Calu3 (cell line): ENCODE data around the gene PPP1R14B. TPM values are rescaled to one million over a fixed set of nuclear protein-coding genes. Genes with fewer than 3 reads are reported as not detected.
A peak's percentile ranks its signal among the peaks of the same experiment; 100 is the strongest.

Experiments used
- BruUV-seq: library from RNA; stranded (reverse); fragments of 400-500 nt; replicated peaks from 2 replicates; lab custom pipeline; 2021; lab: Mats Ljungman, UMichigan
- CTCF ChIA-PET: fragments of 300-600 bp; sonication (Branson Sonifier 250); formaldehyde crosslinking; loops from one replicate; lab custom pipeline; 2022; ENCODE audit warnings: antibody characterized with exemption; lab: Charles Lee
- DNase-seq: peaks from one replicate; pipeline ENCODE4 v3.0.0; 2022
- H3K27ac Mint-ChIP-seq: one replicate; pipeline ENCODE4 v1.8.0; 2022; ENCODE audit warnings: mixed read lengths; ENCODE audit not compliant: unreplicated experiment
- H3K27me3 Mint-ChIP-seq: one replicate; pipeline ENCODE4 v1.8.0; 2022; ENCODE audit warnings: mixed read lengths; ENCODE audit not compliant: unreplicated experiment
- H3K36me3 Mint-ChIP-seq: one replicate; pipeline ENCODE4 v1.8.0; 2022; ENCODE audit warnings: mild to moderate bottlenecking, moderate library complexity, mixed read lengths; ENCODE audit not compliant: insufficient read depth, unreplicated experiment
- H3K4me1 Mint-ChIP-seq: one replicate; pipeline ENCODE4 v1.8.0; 2022; ENCODE audit warnings: mild to moderate bottlenecking, low read depth, mixed read lengths; ENCODE audit not compliant: unreplicated experiment
- H3K4me3 Mint-ChIP-seq: one replicate; pipeline ENCODE4 v1.8.0; 2022; ENCODE audit warnings: mild to moderate bottlenecking, low read depth, moderate library complexity, mixed read lengths; ENCODE audit not compliant: unreplicated experiment
- H3K9me3 Mint-ChIP-seq: one replicate; pipeline ENCODE4 v1.8.0; 2022; ENCODE audit warnings: low read depth, mixed read lengths; ENCODE audit not compliant: unreplicated experiment
- CTCF ChIP-seq: fragments of 200-600 bp; IDR thresholded peaks from one replicate; pipeline ENCODE4 v1.8.0; 2022; ENCODE audit warnings: antibody characterized with exemption; ENCODE audit not compliant: unreplicated experiment
- intact Hi-C: fragments of 100-400 bp; cut with micrococcal nuclease; formaldehyde crosslinking; loops from one replicate; pipeline ENCODE4 v1.10.0; 2022; ENCODE audit not compliant: unreplicated experiment
- total RNA-seq: library from RNA; stranded (reverse); gene quantifications from 2 replicates; pipeline ENCODE4 v1.2.3, GENCODE V29; 2022

PPP1R14B gene
- total RNA-seq, 1 experiment from 2014 or later, result 334 TPM

GRCh38 chr11:64226507-64227051, 20.2 kb downstream of the PPP1R14B start:
- Mint-ChIP-seq H3K36me3 (peaks cover 87% of the 10 kb centered on the region), H3K4me3 (peak overlapping the region; percentile 79), H3K9me3 (no peaks in the 10 kb centered on the region), H3K27me3 (no peaks in the 10 kb centered on the region), H3K4me1 (peaks cover 7% of the 10 kb centered on the region), H3K27ac (peak overlapping the region; percentile 14)
- no peak for TF ChIP-seq CTCF
- intact Hi-C loops, result no loop called here
- peak; percentile 44 for DNase-seq
- CTCF ChIA-PET, result interaction anchor here (0.6 to 1.3 kb wide), 3 partner anchors 11 to 19 kb away, joined by 3 read pairs; no protein-coding TSS in a partner anchor
- TSS peak; percentile 59 for BruUV-seq

- DNase-seq, result peak; percentile 94
- no peaks in the 10 kb centered on the region for H3K27me3 Mint-ChIP-seq
- peaks cover 7% of the 10 kb centered on the region for H3K4me1 Mint-ChIP-seq
- BruUV-seq, result TSS peak; percentile 42
- peak within 1 kb of the TSS; percentile 50 for H3K27ac Mint-ChIP-seq
- intact Hi-C loops, result no loop called here
- H3K4me3 Mint-ChIP-seq, result peak within 1 kb of the TSS; percentile 79
- peak; percentile 38 for TF ChIP-seq CTCF
- no peaks in the 10 kb centered on the region for H3K9me3 Mint-ChIP-seq
- H3K36me3 Mint-ChIP-seq, result peaks cover 90% of the 10 kb centered on the region
- CTCF ChIA-PET, result interaction anchor here (0.5 to 1.3 kb wide), 4 partner anchors 12 to 77 kb away, joined by 3 to 7 read pairs (median 4); no protein-coding TSS in a partner anchor
Observed at GRCh38 chr11:64225608-64226506, 20.9 kb downstream of the PPP1R14B start, which contains the start of the genes NUDT22 and TRPT1. Gene NUDT22 (plus strand): TSS chr11:64226274. CDS start chr11:64226653, 379 bp downstream. Gene TRPT1 (minus strand): TSS chr11:64226186. CDS start chr11:64225860, 326 bp downstream.

- H3K36me3 Mint-ChIP-seq, result peaks cover 86% of the 10 kb centered on the region
- no peak for DNase-seq
- BruUV-seq, result no TSS peak
- no peaks in the 10 kb centered on the region for H3K9me3 Mint-ChIP-seq
- H3K27ac Mint-ChIP-seq, result peak overlapping the region; percentile 50
- intact Hi-C loops, result no loop called here
- H3K4me3 Mint-ChIP-seq, result peak overlapping the region; percentile 79
- CTCF ChIA-PET, result interaction anchor here (0.5 to 1.1 kb wide), 2 partner anchors 26 to 78 kb away, joined by 4 to 7 read pairs; no protein-coding TSS in a partner anchor
- H3K27me3 Mint-ChIP-seq, result no peaks in the 10 kb centered on the region
- no peak for TF ChIP-seq CTCF
- peaks cover 7% of the 10 kb centered on the region for H3K4me1 Mint-ChIP-seq
Observed at GRCh38 chr11:64224891-64225607, 21.7 kb downstream of the PPP1R14B start.
